Right lobe of liver (tissue), 4 donors: Measurements from ENCODE around the gene DCDC2C.

Source experiments
- POLR2A ChIP-seq: fragments of 450-650 bp; IDR thresholded peaks from one replicate; pipeline ENCODE4 v1.6.1; 2017; ENCODE audit warnings: antibody characterized with exemption, mild to moderate bottlenecking
- TF ChIP-seq, protein P1 (sequence below), 4 donors: fragments of 200-600 bp in 3 of 4; fragments of 450-650 bp in 1 of 4; IDR thresholded peaks; one replicate each; pipeline versions ENCODE4 v1.5.1 to v1.8.0; 2016 to 2022; ENCODE audit warnings: antibody characterized with exemption in 4 of 4, mild to moderate bottlenecking in 2 of 4
- donor health status: DM: no; HTN: no; CAD: no.
- donor health status: DM: no; HTN: no; CAD: no.
- donor health status: DM: no; HTN: yes; CAD: no.

DNA sequence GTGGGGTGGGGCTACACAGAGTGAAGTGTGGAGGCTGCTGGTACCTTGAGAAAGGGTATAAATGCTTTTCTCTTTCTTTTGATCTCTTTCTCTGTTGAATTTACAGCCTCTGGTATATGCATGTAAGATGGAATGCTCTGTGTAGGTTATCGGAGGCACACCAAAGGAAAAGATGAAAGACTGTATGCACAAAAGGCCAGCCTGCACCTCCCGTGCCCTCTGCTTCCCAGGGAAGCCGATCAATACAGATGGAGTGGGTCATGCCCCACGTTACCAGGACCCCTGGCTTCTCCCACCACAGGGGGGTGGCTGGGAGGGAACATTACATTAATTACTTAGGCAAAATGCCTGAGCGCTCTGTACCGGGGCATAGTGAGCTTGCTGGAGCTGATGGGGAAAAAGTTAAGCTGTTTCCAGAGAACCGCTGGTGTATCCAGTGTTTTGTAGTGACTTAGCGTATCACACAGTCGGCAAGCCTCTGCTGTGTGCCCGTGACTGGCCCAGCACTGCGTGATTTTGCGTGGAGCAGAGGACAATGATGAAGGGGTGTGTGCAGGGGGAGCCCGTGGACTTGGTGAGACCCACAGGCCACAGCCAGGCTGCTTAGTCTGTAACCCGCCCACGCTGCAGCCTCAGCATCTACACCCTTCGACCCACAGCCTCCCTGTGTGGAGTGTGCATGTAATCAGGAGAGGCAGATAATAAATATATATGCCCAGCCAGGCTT, 37.3 kb upstream of the DCDC2C start:
- TF ChIP-seq, protein P1, sequence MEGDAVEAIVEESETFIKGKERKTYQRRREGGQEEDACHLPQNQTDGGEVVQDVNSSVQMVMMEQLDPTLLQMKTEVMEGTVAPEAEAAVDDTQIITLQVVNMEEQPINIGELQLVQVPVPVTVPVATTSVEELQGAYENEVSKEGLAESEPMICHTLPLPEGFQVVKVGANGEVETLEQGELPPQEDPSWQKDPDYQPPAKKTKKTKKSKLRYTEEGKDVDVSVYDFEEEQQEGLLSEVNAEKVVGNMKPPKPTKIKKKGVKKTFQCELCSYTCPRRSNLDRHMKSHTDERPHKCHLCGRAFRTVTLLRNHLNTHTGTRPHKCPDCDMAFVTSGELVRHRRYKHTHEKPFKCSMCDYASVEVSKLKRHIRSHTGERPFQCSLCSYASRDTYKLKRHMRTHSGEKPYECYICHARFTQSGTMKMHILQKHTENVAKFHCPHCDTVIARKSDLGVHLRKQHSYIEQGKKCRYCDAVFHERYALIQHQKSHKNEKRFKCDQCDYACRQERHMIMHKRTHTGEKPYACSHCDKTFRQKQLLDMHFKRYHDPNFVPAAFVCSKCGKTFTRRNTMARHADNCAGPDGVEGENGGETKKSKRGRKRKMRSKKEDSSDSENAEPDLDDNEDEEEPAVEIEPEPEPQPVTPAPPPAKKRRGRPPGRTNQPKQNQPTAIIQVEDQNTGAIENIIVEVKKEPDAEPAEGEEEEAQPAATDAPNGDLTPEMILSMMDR (IDR thresholded peaks at IDR 0.05) = no peak
- TF ChIP-seq POLR2A = no peak
